Aorta (tissue), 5 donors: ENCODE results near the gene IQCF2. TPM values are rescaled to one million over a fixed set of nuclear protein-coding genes. Genes with fewer than 3 reads are reported as not detected.
"Not testable (repeated sequence)": the region's sequence is repeated elsewhere in the genome, so short reads cannot be mapped to it uniquely, and the experiment has no call there.

Source experiments
- ATAC-seq: fragments of 200-7000 bp; cut with Tn5 transposase; one replicate; pipeline ENCODE4 v1.9.1; 2022; ENCODE audit warnings: moderate library complexity; ENCODE audit not compliant: low FRiP score
- DNase-seq, 2 donors: peaks; one replicate each; pipeline ENCODE4 v3.0.0-alpha.2; 2020
- H3K27ac ChIP-seq, 2 donors: one replicate each; pipeline ENCODE4 v1.5.1; 2013; ENCODE audit warnings: low read length in 2 of 2, mild to moderate bottlenecking in 2 of 2, moderate library complexity in 2 of 2, control low read depth in 1 of 2, inconsistent platforms in 1 of 2, low read depth in 1 of 2
- H3K27me3 ChIP-seq, 2 donors: one replicate each; pipeline ENCODE4 v1.6.1; 2013; ENCODE audit warnings: control low read depth in 1 of 2, low read length in 1 of 2, mild to moderate bottlenecking in 1 of 2, moderate library complexity in 1 of 2; ENCODE audit not compliant: insufficient read depth in 2 of 2, control insufficient read depth in 1 of 2
- H3K36me3 ChIP-seq, 2 donors: one replicate each; pipeline ENCODE4 v1.6.1; 2013; ENCODE audit warnings: control low read depth in 1 of 2, low read length in 1 of 2, mild to moderate bottlenecking in 1 of 2; ENCODE audit not compliant: insufficient read depth in 2 of 2, control insufficient read depth in 1 of 2
- H3K4me1 ChIP-seq, 2 donors: one replicate each; pipeline ENCODE4 v1.6.1; 2013; ENCODE audit warnings: low read length in 2 of 2, control low read depth in 1 of 2, mild to moderate bottlenecking in 1 of 2, moderate library complexity in 1 of 2; ENCODE audit not compliant: insufficient read depth in 2 of 2, control insufficient read depth in 1 of 2
- H3K4me3 ChIP-seq, 2 donors: one replicate each; pipeline ENCODE4 v1.5.1; 2013; ENCODE audit warnings: low read length in 2 of 2, control low read depth in 1 of 2, mild to moderate bottlenecking in 1 of 2
- H3K9me3 ChIP-seq: one replicate; pipeline ENCODE4 v1.6.1; 2013; ENCODE audit warnings: mild to moderate bottlenecking, low read length; ENCODE audit not compliant: control insufficient read depth
- WGBS, 2 donors: extraction: QIAGEN DNeasy Blood & Tissue Kit; methylation state at CpG; one replicate each; pipeline ENCODE4 v1.1.7; 2013; 5-methylcytosine and 5-hydroxymethylcytosine counted together
- intact Hi-C, 2 donors: fragments of 100-400 bp; cut with DNase I; formaldehyde crosslinking; loops; one replicate each; pipeline versions ENCODE4 v1.14.2 to v1.15.0; 2022
- polyA plus RNA-seq, 2 donors: library from polyadenylated mRNA; stranded (reverse); fragments of 200-250 nt; gene quantifications; one replicate each; pipeline ENCODE4 v1.2.3, GENCODE V29; 2013
- total RNA-seq, 2 donors: library from RNA; stranded (reverse); fragmentation: NEBNext Ultra II Directional; extraction: Animal tissue kit (Norgen Biotek cat#: 25700); gene quantifications; one replicate each; pipeline ENCODE4 v1.2.1, GENCODE V29; 2021
- donor health status: healthy with polysubstance abuse.
- donor health status: Bipolar disorder and iron deficiency.
- donor health status: DM: no; HTN: no; CAD: no.
- donor health status: DM: no; HTN: no; CAD: no.
- donor health status: DM: yes; HTN: yes; CAD: no.

IQCF2 gene
- total and polyA plus RNA-seq, 4 donors: not detected

- WGBS, 2 donors: 90 to 91% methylated on average over 12 of the region's 12 CpGs
- ATAC-seq: no peak
Observed at GRCh38 chr3:51888463-51889105, 27.2 kb downstream of the IQCF2 start.

GRCh38 chr3:51891242-51892039 lies 30.0 kb downstream of the IQCF2 start:
- 61 to 66% methylated on average over 7 of the region's 7 CpGs for WGBS, 2 donors
- Histone ChIP-seq H3K4me3 (no peak overlapping the region), H3K4me1 (no peaks in the 10 kb centered on the region), H3K36me3 (no peaks in the 10 kb centered on the region), H3K9me3 (peaks cover 3% of the 10 kb centered on the region), H3K27ac (no peak overlapping the region), H3K27me3 (no peaks in the 10 kb centered on the region)
- no peak for ATAC-seq
- DNase-seq: no peak
- intact Hi-C loops: no loop called here

More at GRCh38 chr3:51888463-51889105, 27.2 kb downstream of the IQCF2 start:
- H3K27ac ChIP-seq: no peak overlapping the region
- peaks cover 3% of the 10 kb centered on the region for H3K9me3 ChIP-seq
- H3K36me3 ChIP-seq: no peaks in the 10 kb centered on the region
- no peak for DNase-seq
- no peaks in the 10 kb centered on the region for H3K27me3 ChIP-seq
- intact Hi-C loops: no loop called here
- H3K4me1 ChIP-seq: no peaks in the 10 kb centered on the region
- no peak overlapping the region for H3K4me3 ChIP-seq

- no peaks in the 10 kb centered on the region for H3K27me3 ChIP-seq
- H3K4me3 ChIP-seq: no peak overlapping the region
- no peaks in the 10 kb centered on the region for H3K4me1 ChIP-seq
- H3K27ac ChIP-seq: no peak overlapping the region
- 75 to 78% methylated on average over 4 of the region's 4 CpGs for WGBS, 2 donors
- ATAC-seq (no peak), DNase-seq (no peak)
- no peaks in the 10 kb centered on the region for H3K9me3 ChIP-seq
- H3K36me3 ChIP-seq: no peaks in the 10 kb centered on the region
- intact Hi-C loops: no loop called here
Observed at GRCh38 chr3:51894391-51894790, 33.0 kb downstream of the IQCF2 start.

GRCh38 chr3:51894939-51895338 lies 33.5 kb downstream of the IQCF2 start:
- WGBS, 2 donors: 92 to 93% methylated on average over 16 of the region's 16 CpGs
- H3K27ac ChIP-seq: no peak overlapping the region
- H3K4me3 ChIP-seq: no peak overlapping the region
- H3K4me1 ChIP-seq: no peaks in the 10 kb centered on the region
- no peaks in the 10 kb centered on the region for H3K9me3 ChIP-seq
- intact Hi-C loops: no loop called here
- DNase-seq (no peak), ATAC-seq (no peak)
- no peaks in the 10 kb centered on the region for H3K36me3 ChIP-seq
- H3K27me3 ChIP-seq: no peaks in the 10 kb centered on the region

GRCh38 chr3:51896607-51897305 lies 35.3 kb downstream of the IQCF2 start:
- Histone ChIP-seq H3K4me1 (no peaks in the 10 kb centered on the region), H3K36me3 (no peaks in the 10 kb centered on the region), H3K9me3 (no peaks in the 10 kb centered on the region), H3K27ac (no peak overlapping the region), H3K27me3 (no peaks in the 10 kb centered on the region), H3K4me3 (no peak overlapping the region)
- DNase-seq (no peak), ATAC-seq (no peak)
- WGBS, 2 donors: 91 to 95% methylated on average over 10 of the region's 10 CpGs
- intact Hi-C loops: no loop called here

- DNase-seq (no peak), ATAC-seq (no peak)
- Histone ChIP-seq H3K27me3 (no peaks in the 10 kb centered on the region), H3K27ac (no peak overlapping the region), H3K9me3 (no peaks in the 10 kb centered on the region), H3K4me3 (no peak overlapping the region), H3K36me3 (no peaks in the 10 kb centered on the region), H3K4me1 (no peaks in the 10 kb centered on the region)
- WGBS, 2 donors: 80 to 85% methylated on average over 15 of the region's 15 CpGs
- intact Hi-C loops: no loop called here
Observed at GRCh38 chr3:51897391-51897790, 36.0 kb downstream of the IQCF2 start.

- H3K27me3 ChIP-seq, H3K36me3 ChIP-seq, DNase-seq, intact Hi-C loops, H3K4me1 ChIP-seq, H3K27ac ChIP-seq, H3K9me3 ChIP-seq, ATAC-seq, H3K4me3 ChIP-seq: not testable (repeated sequence)
- 67 to 68% methylated on average over 7 of the region's 7 CpGs for WGBS, 2 donors
Observed at GRCh38 chr3:51900043-51900442, 38.6 kb downstream of the IQCF2 start.

- intact Hi-C loops, H3K9me3 ChIP-seq, H3K4me3 ChIP-seq, H3K27ac ChIP-seq, H3K4me1 ChIP-seq, H3K27me3 ChIP-seq, H3K36me3 ChIP-seq, ATAC-seq, DNase-seq: not testable (repeated sequence)
- 73% methylated on average over 6 of the region's 7 CpGs for WGBS, 2 donors
Observed at GRCh38 chr3:51902361-51902760, 40.9 kb downstream of the IQCF2 start.
